ENCODE results near the gene GALNT17. TPM values are rescaled to one million over a fixed set of nuclear protein-coding genes. Genes with fewer than 3 reads are reported as not detected.

GALNT17 gene
- total RNA-seq, 1 donor from 2014 or later = 78.1 TPM

DNA sequence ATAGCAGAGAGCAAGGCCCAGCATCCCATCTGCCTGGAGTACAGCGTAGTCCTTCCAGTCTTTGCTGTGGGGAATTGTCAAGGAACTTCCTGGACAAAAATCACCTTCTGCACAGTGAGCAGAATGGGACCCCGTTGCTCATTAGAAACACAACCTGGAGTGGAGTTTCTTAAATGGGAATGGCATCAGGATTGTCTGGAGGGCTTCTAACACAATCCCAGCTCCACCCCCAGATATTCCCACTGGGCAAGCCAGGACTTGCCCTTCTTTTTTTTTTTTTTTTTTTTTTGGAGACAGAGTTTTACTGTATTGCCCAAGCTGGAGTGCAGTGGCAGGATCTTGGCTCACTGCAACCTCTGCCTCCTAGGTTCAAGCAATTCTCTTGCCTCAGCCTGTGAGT is 356.4 kb downstream of the GALNT17 start:
- ATAC-seq (no peak), DNase-seq (ENCODE audit: missing footprints) (no peak)
- intact Hi-C loops (cut with DNase I) = no loop called here

DNA sequence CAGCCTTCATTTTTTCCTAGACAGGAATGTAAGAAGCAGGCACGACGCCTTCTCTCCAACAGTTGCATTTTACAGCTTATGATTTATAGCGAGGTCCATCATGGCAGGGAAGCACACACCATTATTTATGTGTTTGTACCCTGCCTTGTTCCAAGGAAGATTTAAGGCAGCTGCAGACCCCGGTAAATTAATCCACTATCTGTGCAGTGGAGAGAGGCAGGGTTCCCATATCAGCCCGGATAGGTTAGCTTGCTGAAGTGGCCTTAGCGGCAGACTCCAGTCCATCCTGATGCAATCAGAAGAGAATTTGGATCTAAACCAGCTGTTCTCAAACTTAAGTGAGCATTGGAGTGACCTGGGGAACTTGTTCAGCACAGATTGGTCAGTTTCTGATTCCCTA is 359.4 kb downstream of the GALNT17 start:
- intact Hi-C loops (cut with DNase I) = no loop called here
- no peak for DNase-seq (ENCODE audit: missing footprints)
- no peak for ATAC-seq

DNA sequence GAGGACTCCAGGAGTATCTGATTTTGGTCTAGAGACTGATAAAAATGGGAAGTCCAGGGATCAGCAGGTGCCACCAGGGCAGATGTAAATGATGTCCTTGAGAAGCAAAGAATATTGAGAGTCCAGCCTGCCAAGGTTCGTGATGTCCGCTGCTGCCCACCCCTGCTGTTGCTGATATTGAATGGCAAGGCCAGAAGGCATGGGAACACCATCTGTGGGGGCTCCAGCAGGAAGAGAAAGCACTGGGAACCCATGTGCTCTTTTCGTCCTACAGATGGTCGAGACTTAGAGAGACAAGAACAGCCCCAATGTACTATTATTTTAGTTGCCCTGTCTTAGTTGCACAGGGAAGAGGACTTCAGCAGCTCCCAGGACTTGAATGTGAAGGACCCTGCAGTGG is 363.9 kb downstream of the GALNT17 start:
- ATAC-seq = no peak
- intact Hi-C loops (cut with DNase I) = no loop called here

DNA sequence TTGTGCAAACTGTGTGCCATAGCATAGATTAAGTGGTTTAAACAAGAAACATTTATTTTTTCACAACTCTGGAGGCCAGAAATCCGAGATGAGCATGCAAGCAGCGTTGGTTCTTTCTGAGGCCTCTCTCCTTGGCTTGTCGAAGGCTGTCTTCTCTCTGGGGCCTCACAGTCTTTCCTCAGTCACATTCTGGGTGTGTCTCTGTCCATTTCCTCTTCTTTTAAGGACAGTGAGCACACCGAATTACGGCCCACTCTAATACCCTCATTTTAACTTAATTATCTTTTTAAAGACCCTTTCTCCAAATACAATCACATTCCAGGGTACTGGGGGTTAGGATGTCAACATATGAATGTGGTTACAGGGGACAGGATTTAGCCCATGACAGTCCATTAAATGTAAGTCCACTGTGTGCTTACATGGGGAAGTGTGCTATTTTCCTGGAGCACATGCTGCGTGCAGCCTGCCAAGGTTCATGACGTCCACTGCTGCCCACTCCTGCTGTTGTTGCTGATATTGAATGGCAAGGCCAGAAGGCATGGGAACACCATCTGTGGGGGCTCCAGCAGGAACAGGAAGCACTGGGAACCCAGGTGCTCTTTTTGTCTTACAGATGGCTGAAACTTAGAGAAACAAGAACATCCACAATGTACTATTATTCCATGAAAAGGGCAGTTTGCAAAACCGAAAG is 365.5 kb downstream of the GALNT17 start:
- intact Hi-C loops (cut with DNase I) = no loop called here
- DNase-seq (ENCODE audit: missing footprints) (no peak), ATAC-seq (peak; percentile 72)

More for the DNA sequence above, 363.9 kb downstream of the GALNT17 start:
- DNase-seq (ENCODE audit: missing footprints) = no peak

DNA sequence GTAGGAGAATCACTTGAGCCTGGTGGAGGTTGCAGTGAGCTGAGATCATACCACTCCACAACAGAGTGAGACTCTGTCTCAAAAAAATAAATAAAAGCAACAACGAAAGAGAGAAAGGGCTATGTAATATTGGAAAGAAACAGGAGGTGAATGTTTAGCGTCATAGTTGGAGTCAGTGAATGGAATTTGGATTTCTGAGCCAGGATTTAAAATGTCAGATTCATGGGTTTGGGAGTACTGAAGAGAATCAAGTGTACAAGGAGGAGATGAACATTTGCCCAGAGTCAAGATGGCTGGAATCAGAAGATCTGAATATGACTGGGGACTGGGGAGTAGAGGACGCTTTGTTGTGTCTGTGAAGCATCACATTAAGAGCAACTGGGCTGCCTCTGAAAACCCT is 366.4 kb downstream of the GALNT17 start:
- intact Hi-C loops (cut with DNase I) = no loop called here
- DNase-seq (ENCODE audit: missing footprints) = no peak
- ATAC-seq = no peak

DNA sequence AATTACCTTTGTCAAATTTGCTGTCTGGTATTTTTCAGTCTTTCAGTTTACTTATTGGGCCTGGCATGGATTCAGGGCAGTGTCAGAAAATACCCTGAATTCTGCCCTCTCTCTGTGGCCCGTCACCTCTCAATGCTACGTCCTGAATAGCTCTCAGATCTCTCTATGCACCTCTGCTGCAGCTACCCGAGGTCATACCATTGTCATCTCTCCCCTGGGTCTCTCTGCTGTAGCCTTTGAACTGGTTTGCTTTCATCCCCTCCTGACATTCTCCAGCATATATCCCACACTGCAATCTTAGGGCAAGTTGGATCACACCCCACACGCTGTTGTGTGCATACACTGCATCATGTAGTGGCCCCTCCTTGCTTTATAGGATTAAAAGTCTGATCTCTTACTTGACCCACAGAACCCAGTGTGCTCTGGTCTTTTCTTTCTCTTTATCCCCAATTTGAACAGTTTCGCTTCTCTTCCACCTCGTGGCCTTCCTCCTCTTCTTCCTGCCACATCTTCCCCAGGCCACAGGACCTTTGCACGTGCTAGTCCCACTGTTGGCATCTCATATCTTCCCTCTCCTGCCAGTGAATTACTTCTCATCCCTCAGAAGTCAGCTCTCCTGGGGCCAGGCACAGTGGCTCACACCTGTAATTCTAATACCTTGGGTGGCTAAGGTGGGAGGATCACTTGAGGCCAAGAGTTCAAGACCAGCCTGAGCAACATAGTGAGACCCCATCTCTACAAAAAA is 372.9 kb downstream of the GALNT17 start:
- intact Hi-C loops (cut with DNase I) = no loop called here
- ATAC-seq = no peak
- no peak for DNase-seq (ENCODE audit: missing footprints)

DNA sequence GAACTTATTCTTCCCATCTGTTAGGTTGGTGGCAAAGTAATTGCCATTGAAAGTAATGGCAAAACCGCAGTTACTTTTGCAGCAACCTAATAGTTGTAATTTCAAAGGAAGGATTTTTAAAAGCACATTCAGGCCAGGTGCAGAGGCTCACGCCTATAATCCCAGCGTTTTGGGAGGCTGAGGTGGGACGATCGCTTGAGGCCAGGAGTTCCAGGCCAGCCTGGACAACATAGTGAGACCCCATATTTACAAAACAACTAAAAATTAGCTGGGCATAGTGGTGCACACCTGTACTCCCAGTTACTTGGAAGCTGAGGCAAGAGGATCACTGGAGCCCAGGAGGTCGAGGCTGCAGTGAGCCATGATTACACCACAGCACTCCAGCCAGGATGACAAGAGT is 374.9 kb downstream of the GALNT17 start:
- DNase-seq (ENCODE audit: missing footprints) = no peak
- intact Hi-C loops (cut with DNase I) = no loop called here
- no peak for ATAC-seq

DNA sequence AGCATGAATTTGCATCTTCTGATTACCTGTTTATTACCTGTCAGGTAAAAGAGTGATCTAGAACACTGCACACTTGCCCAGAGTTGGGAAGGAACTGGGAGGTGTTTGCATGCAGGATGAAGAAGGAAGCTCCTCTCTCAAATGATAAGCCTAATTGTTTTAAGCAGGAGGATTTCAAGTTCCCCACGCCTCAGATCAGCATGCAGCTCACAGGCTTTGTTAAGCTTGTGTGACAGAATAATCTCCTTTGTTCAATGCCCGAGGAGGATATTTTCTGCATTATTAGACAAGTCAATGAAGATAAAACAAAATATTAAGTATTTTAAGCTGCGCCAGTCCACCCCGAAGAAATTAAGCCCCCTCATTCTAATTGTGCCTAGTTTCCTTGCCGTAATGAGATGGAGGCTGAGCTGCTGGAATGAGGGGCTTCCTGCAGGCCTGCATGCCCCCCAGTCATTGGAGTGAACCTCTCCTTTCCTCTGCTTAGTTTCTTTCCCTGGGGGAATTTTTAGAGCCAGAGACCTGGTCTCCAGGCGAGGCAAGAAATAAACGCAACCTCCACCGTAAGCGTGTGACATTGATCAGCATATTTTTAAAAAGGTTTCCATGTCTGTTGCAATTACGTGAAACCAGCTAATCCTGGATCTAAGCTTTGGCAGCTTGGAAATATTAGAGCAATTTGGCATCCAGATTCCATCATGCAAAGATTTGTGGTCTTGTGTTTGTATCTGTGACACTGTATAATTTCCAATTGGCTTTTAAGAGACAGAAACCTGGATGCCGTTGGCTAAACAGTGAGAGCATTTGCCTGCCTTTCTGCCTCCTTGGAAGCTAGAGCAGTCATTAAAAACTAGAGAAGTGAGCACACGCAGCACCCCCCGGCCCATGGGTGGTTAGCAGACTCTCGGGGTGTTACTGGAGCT is 376.0 kb downstream of the GALNT17 start:
- no peak for DNase-seq (ENCODE audit: missing footprints)
- no peak for ATAC-seq
- intact Hi-C loops (cut with DNase I) = no loop called here

DNA sequence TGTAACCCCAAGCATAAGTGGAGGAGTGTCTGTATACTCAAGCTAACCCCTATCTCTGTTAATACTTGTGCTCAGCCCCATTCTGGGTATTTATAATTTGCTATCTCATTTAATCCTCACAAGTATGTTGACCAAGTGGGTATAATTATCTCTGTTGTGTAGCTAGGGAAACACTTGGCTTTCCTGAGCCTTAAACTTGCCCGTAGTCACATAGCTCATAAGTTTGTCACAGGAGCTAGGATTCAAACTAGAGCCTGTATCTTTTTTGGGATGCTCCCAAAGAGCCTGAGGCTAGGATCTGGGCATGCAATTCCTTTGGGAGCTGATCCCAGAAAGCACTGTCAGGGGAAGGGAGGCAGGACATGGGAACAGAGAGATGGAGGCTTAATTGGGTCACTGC is 377.4 kb downstream of the GALNT17 start:
- no peak for ATAC-seq
- no peak for DNase-seq (ENCODE audit: missing footprints)
- intact Hi-C loops (cut with DNase I) = no loop called here

DNA sequence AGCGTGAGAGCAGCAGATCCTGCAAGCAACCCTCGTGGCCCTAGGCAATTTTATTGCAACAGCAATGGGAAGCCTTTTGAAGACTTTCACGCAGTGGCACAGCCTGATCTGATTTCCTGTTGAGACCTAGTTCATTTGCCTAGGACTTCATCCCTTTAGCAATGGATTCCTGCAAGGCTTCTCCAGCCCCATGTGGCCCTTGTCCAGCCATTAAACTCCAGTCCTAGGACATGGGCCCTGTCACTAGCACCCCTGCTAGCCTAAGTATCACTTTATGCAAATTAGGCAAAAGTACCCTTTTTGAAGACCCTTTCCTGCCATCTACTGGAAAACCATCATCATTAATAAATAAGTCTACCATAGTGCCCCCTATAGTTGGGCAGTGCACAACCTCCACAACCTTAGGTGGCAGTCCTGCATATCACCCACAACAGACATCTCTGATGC is 379.4 kb downstream of the GALNT17 start:
- intact Hi-C loops (cut with DNase I) = loop anchor here (10.0 kb wide), 1 partner anchor 657 kb away; no protein-coding TSS in a partner anchor
- ATAC-seq = no peak
- DNase-seq (ENCODE audit: missing footprints) = no peak

DNA sequence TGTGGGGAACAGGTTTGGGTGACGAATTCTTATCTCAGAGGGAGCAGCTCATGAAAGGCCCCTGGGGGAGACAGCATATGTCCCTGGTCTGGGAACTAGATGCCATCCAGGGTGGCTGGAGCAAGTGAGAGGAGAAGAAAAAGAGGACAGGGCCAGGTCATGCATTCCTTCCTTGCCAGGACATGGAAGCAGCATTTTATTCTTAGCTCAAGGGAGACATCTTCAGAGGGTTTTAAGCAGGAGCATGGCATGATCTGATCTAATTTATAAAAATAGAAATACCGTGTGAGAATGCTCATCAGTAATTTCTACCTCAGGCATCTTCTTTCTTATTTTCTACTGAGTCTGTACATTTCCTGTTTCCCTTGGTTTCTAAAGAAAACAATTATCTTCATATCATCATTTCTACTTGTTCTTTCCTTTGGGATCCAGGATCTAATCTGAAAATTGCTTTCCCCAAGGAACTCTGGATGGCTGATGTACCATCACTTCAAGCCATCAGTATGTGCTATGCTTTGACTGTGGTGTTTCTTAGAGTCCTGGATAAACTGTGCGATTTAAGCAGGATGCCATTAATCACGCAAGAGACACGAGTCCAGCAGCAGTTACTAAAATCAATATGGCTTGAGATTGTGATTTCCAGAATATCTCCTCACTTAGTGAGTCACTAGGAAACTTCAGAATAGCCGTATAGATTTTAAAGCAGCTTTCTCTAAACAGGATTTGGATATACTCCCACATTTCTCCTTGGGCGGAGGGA is 386.2 kb downstream of the GALNT17 start:
- no peak for ATAC-seq
- no peak for DNase-seq (ENCODE audit: missing footprints)
- intact Hi-C loops (cut with DNase I) = loop anchor here (5.0 to 10.0 kb wide), 2 partner anchors 386 to 663 kb away; partner anchors contain the start of gene GALNT17

DNA sequence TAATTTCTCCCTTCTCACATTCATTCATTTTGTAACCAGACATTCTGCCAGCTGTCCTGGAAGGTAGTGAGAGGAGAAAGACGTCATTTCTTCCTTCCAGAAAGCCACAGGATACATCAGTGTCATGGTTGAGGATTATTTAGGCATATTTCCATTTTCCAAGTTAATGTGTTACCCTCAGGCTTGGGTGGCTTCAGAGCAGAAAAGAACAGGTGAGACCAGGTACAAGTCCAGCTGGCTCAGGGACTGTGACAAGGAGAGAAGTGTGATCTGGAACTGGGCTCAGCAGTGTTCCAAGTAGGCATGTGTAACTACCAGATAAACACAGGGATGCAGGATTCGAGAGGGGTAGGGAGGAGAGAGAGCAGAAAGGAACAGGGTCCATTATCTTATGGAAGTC is 386.9 kb downstream of the GALNT17 start:
- no peak for ATAC-seq
- intact Hi-C loops (cut with DNase I) = loop anchor here (5.0 to 10.0 kb wide), 2 partner anchors 387 to 664 kb away; partner anchors contain the start of gene GALNT17
- no peak for DNase-seq (ENCODE audit: missing footprints)

DNA sequence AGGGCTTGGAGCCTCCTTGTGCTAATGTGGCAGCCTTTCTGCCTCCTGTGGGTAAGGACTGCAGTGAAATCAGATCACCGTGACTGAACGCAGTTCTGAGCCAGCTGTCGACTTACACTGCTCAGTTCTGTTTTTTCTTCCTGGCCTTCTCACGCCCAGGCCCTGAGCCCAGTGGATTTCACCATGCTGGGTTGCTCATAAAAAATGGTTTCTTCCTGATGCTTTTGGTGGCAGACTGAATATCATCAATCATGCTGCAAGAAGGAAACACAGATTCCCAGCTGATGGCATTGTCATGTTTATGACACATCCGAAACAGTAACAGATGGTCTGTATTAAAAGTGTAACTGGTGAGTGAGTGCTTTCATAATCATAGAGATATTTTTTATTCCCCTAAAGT is 389.6 kb downstream of the GALNT17 start:
- DNase-seq (ENCODE audit: missing footprints) (no peak), ATAC-seq (no peak)
- intact Hi-C loops (cut with DNase I) = no loop called here

DNA sequence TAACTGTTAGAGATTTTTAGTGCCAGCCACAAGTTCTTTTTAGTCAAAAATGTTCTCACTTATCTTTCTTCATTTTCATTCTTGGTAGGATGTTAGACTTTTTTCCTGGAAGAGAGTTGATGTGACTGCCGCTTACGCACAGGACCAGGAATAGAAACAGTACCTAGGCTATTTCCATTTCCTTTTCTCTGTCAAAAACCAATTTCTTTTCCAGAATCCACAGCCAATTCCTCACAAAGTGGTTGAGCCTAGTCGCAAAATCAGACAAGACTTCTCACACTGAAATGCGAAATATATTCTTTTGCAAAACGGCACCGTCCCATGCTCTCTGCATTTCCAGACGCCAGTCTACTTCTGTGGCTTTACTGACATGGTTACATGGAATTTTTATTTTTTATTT is 394.2 kb downstream of the GALNT17 start:
- DNase-seq (ENCODE audit: missing footprints) (no peak), ATAC-seq (no peak)
- intact Hi-C loops (cut with DNase I) = no loop called here

DNA sequence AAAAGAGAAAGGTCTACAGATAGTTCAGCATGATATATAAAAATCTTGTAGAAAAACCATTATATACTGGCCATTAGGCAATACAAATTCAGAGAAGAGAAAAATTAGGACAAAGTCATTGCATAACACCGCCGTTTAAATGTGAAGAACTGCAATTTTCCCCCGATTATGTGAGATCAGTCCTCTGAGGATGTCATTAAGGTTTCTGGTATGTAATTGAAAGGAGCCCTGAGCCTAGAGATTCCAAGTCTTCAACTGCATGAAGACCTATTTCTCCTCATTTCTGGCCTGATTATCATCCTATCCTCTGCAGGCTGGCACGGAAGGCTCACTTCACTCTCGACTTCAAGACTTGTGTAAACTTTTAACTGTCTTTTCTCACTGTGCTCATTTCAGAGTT is 395.3 kb downstream of the GALNT17 start:
- intact Hi-C loops (cut with DNase I) = no loop called here
- ATAC-seq (no peak), DNase-seq (ENCODE audit: missing footprints) (no peak)

DNA sequence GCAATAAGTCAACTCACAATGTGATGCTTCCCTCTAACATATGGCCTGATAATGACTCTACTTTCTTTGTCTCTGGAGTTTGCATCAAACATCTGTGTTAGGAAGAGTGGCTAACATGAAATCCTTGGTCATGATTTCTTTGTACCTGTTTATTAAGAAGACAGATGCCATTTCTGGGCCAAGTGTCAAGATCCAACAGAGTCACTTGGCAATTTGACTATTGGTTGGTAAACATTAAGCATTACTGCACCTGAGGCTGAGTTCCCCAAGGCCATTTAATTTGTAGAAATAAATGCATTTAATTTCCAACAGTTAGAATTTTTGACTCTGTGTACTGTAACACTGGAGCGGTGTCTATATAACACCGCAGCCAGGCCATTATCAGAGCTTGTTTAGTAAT is 403.7 kb downstream of the GALNT17 start:
- ATAC-seq = no peak
- intact Hi-C loops (cut with DNase I) = no loop called here
- DNase-seq (ENCODE audit: missing footprints) = no peak

DNA sequence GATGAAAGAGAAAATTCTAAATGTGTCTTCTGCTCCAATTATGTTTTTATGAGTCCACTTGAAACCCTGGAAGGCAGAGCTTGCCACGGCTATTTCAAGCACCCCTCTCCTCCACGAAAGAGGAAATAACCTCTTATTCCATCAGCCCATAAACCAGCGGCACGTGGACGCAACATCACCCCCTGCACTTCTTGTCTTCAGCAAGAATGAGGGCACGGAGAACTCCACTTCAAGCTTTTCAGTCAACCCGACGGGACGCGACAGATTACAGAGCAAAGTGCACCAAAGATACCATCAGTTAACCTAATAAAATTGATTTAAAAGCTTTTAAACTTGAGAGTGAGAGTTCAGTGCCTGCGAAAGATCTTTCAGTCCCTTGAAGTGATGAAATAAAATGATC is 406.3 kb downstream of the GALNT17 start:
- ATAC-seq (no peak), DNase-seq (ENCODE audit: missing footprints) (no peak)
- intact Hi-C loops (cut with DNase I) = no loop called here

DNA sequence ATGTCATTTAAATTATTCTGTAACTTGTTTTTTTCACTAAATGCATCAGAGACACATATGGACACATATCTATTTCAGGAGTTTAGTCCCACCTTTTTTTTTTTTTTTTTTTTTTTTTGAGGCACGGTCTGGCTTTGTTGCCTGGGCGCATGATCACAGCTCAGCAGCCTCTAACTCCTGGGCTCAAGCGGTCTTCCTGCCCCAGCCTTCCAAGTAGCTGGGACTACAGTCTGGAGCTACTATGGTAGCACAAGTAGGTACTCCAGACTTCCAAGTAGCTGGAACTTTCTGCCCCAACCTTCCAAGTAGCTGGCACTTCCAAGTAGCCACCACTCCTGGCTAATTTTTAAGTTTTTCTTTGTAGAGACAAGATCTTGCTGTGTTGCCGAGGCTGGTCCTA is 407.7 kb downstream of the GALNT17 start:
- DNase-seq (ENCODE audit: missing footprints) (no peak), ATAC-seq (no peak)
- intact Hi-C loops (cut with DNase I) = no loop called here

Measured in Right ventricle myocardium inferior (tissue), 1 donor.